ENCODE data around the gene FMOD.
"Not testable (repeated sequence)": the region's sequence is repeated elsewhere in the genome, so short reads cannot be mapped to it uniquely, and the experiment has no call there.

FMOD gene

GRCh38 chr1:203306089-203306964, 44.6 kb downstream of the FMOD start:
- peak overlapping the region; percentile 80 for H3K4me3 ChIP-seq (ENCODE audit: insufficient read depth, low read depth, low read length)
- 4% methylated on average over 22 of the region's 22 CpGs for WGBS, 2 experiments
- peaks cover 5% of the 10 kb centered on the region for H3K36me3 ChIP-seq (ENCODE audit: control insufficient read depth, insufficient read depth, low read length)
- H3K4me1 ChIP-seq (ENCODE audit: control insufficient read depth, insufficient read depth, low read length), result peaks cover 34% of the 10 kb centered on the region
- peaks cover 82% of the 10 kb centered on the region for H3K27me3 ChIP-seq (ENCODE audit: control insufficient read depth, insufficient read depth, low read length, poor library complexity, severe bottlenecking)
- no peak overlapping the region for H3K27ac ChIP-seq (ENCODE audit: insufficient read depth, low read depth, low read length, poor library complexity, severe bottlenecking)
- no peaks in the 10 kb centered on the region for H3K9me3 ChIP-seq (ENCODE audit: control insufficient read depth, low read length)

- H3K27ac ChIP-seq (ENCODE audit: insufficient read depth, low read depth, low read length, poor library complexity, severe bottlenecking), result no peak overlapping the region
These were observed 45.2 kb downstream of the FMOD start for GRCh38 chr1:203305809-203306088.

GRCh38 chr1:203304919-203305808, 45.8 kb downstream of the FMOD start, which contains the start of gene BTG2:
Gene BTG2, plus strand, starts transcription at chr1:203305519. Its CDS starts 88 bp downstream, at chr1:203305607.
- Histone ChIP-seq H3K36me3 (ENCODE audit: control insufficient read depth, insufficient read depth, low read length) (peaks cover 1% of the 10 kb centered on the region), H3K4me3 (ENCODE audit: insufficient read depth, low read depth, low read length) (peak within 1 kb of the TSS; percentile 80), H3K27ac (ENCODE audit: insufficient read depth, low read depth, low read length, poor library complexity, severe bottlenecking) (no peak within 1 kb of the TSS), H3K4me1 (ENCODE audit: control insufficient read depth, insufficient read depth, low read length) (peaks cover 34% of the 10 kb centered on the region), H3K9me3 (ENCODE audit: control insufficient read depth, low read length) (no peaks in the 10 kb centered on the region), H3K27me3 (ENCODE audit: control insufficient read depth, insufficient read depth, low read length, poor library complexity, severe bottlenecking) (peaks cover 83% of the 10 kb centered on the region)
- 1 to 2% methylated on average over 79 of the region's 79 CpGs for whole genome bisulfite sequencing, 2 experiments

More at GRCh38 chr1:203305809-203306088, 45.2 kb downstream of the FMOD start:
- H3K4me3 ChIP-seq (ENCODE audit: insufficient read depth, low read depth, low read length), result peak overlapping the region; percentile 80
- WGBS, 2 experiments, result 1 to 2% methylated on average over 21 of the region's 21 CpGs
- peaks cover 34% of the 10 kb centered on the region for H3K4me1 ChIP-seq (ENCODE audit: control insufficient read depth, insufficient read depth, low read length)
- no peaks in the 10 kb centered on the region for H3K9me3 ChIP-seq (ENCODE audit: control insufficient read depth, low read length)
- peaks cover 5% of the 10 kb centered on the region for H3K36me3 ChIP-seq (ENCODE audit: control insufficient read depth, insufficient read depth, low read length)
- H3K27me3 ChIP-seq (ENCODE audit: control insufficient read depth, insufficient read depth, low read length, poor library complexity, severe bottlenecking), result peaks cover 87% of the 10 kb centered on the region

GRCh38 chr1:203304391-203304918, 46.5 kb downstream of the FMOD start:
- Histone ChIP-seq H3K36me3 (ENCODE audit: control insufficient read depth, insufficient read depth, low read length) (no peaks in the 10 kb centered on the region), H3K9me3 (ENCODE audit: control insufficient read depth, low read length) (no peaks in the 10 kb centered on the region), H3K4me3 (ENCODE audit: insufficient read depth, low read depth, low read length) (peak overlapping the region; percentile 29), H3K27me3 (ENCODE audit: control insufficient read depth, insufficient read depth, low read length, poor library complexity, severe bottlenecking) (peaks cover 76% of the 10 kb centered on the region), H3K4me1 (ENCODE audit: control insufficient read depth, insufficient read depth, low read length) (peaks cover 30% of the 10 kb centered on the region), H3K27ac (ENCODE audit: insufficient read depth, low read depth, low read length, poor library complexity, severe bottlenecking) (no peak overlapping the region)
- 84 to 91% methylated on average over 9 of the region's 9 CpGs for WGBS, 2 experiments

GRCh38 chr1:203302894-203303293, 48.0 kb downstream of the FMOD start:
- no peak overlapping the region for H3K4me3 ChIP-seq (ENCODE audit: insufficient read depth, low read depth, low read length)
- peaks cover 16% of the 10 kb centered on the region for H3K4me1 ChIP-seq (ENCODE audit: control insufficient read depth, insufficient read depth, low read length)
- H3K9me3 ChIP-seq (ENCODE audit: control insufficient read depth, low read length), result no peaks in the 10 kb centered on the region
- H3K27ac ChIP-seq (ENCODE audit: insufficient read depth, low read depth, low read length, poor library complexity, severe bottlenecking), result no peak overlapping the region
- H3K27me3 ChIP-seq (ENCODE audit: control insufficient read depth, insufficient read depth, low read length, poor library complexity, severe bottlenecking), result peaks cover 60% of the 10 kb centered on the region
- no peaks in the 10 kb centered on the region for H3K36me3 ChIP-seq (ENCODE audit: control insufficient read depth, insufficient read depth, low read length)
- 92 to 97% methylated on average over 3 of the region's 3 CpGs for WGBS, 2 experiments

GRCh38 chr1:203302456-203302855, 48.5 kb downstream of the FMOD start:
- Histone ChIP-seq H3K4me1 (ENCODE audit: control insufficient read depth, insufficient read depth, low read length) (peaks cover 11% of the 10 kb centered on the region), H3K27ac (ENCODE audit: insufficient read depth, low read depth, low read length, poor library complexity, severe bottlenecking) (no peak overlapping the region), H3K27me3 (ENCODE audit: control insufficient read depth, insufficient read depth, low read length, poor library complexity, severe bottlenecking) (peaks cover 56% of the 10 kb centered on the region), H3K36me3 (ENCODE audit: control insufficient read depth, insufficient read depth, low read length) (no peaks in the 10 kb centered on the region), H3K9me3 (ENCODE audit: control insufficient read depth, low read length) (no peaks in the 10 kb centered on the region), H3K4me3 (ENCODE audit: insufficient read depth, low read depth, low read length) (no peak overlapping the region)
- WGBS, 2 experiments, result 94 to 96% methylated on average over 7 of the region's 7 CpGs

- Histone ChIP-seq H3K27me3 (ENCODE audit: control insufficient read depth, insufficient read depth, low read length, poor library complexity, severe bottlenecking) (peaks cover 44% of the 10 kb centered on the region), H3K27ac (ENCODE audit: insufficient read depth, low read depth, low read length, poor library complexity, severe bottlenecking) (no peak overlapping the region)
These were observed 49.6 kb downstream of the FMOD start for GRCh38 chr1:203301331-203301668.

GRCh38 chr1:203300441-203301330, 50.2 kb downstream of the FMOD start:
- H3K27me3 ChIP-seq (ENCODE audit: control insufficient read depth, insufficient read depth, low read length, poor library complexity, severe bottlenecking), result peaks cover 38% of the 10 kb centered on the region
- H3K36me3 ChIP-seq (ENCODE audit: control insufficient read depth, insufficient read depth, low read length), result no peaks in the 10 kb centered on the region
- H3K4me3 ChIP-seq (ENCODE audit: insufficient read depth, low read depth, low read length), result no peak overlapping the region
- no peak overlapping the region for H3K27ac ChIP-seq (ENCODE audit: insufficient read depth, low read depth, low read length, poor library complexity, severe bottlenecking)
- no peaks in the 10 kb centered on the region for H3K4me1 ChIP-seq (ENCODE audit: control insufficient read depth, insufficient read depth, low read length)
- H3K9me3 ChIP-seq (ENCODE audit: control insufficient read depth, low read length), result no peaks in the 10 kb centered on the region
- 90% methylated on average over 11 of the region's 11 CpGs for WGBS, 2 experiments

More at GRCh38 chr1:203301331-203301668, 49.6 kb downstream of the FMOD start:
- H3K9me3 ChIP-seq (ENCODE audit: control insufficient read depth, low read length), result no peaks in the 10 kb centered on the region
- no peaks in the 10 kb centered on the region for H3K36me3 ChIP-seq (ENCODE audit: control insufficient read depth, insufficient read depth, low read length)
- no peak overlapping the region for H3K4me3 ChIP-seq (ENCODE audit: insufficient read depth, low read depth, low read length)
- no peaks in the 10 kb centered on the region for H3K4me1 ChIP-seq (ENCODE audit: control insufficient read depth, insufficient read depth, low read length)

GRCh38 chr1:203299719-203300429, 51.0 kb downstream of the FMOD start:
- not testable (repeated sequence) for H3K9me3 ChIP-seq (ENCODE audit: control insufficient read depth, low read length); H3K36me3 ChIP-seq (ENCODE audit: control insufficient read depth, insufficient read depth, low read length); H3K4me3 ChIP-seq (ENCODE audit: insufficient read depth, low read depth, low read length); H3K4me1 ChIP-seq (ENCODE audit: control insufficient read depth, insufficient read depth, low read length); H3K27ac ChIP-seq (ENCODE audit: insufficient read depth, low read depth, low read length, poor library complexity, severe bottlenecking)
- 83 to 93% methylated on average over 6 to 8 of the region's 8 CpGs for WGBS, 2 experiments
- H3K27me3 ChIP-seq (ENCODE audit: control insufficient read depth, insufficient read depth, low read length, poor library complexity, severe bottlenecking), result peaks cover 33% of the 10 kb centered on the region

Measured in ectodermal cell (in vitro differentiated cells).